RWPE1 (cell line): ENCODE results near the gene SLC7A8.
A peak's percentile ranks its signal among the peaks of the same experiment; 100 is the strongest.

Source experiments
- CTCF ChIA-PET: fragments of 350-600 bp; sonication (Branson Sonifier 250); formaldehyde crosslinking; extraction: SDS; loops from one replicate; lab custom pipeline; 2021; lab: Yijun Ruan, JAX
- POLR2A ChIA-PET: fragments of 400-600 bp; formaldehyde crosslinking; extraction: SDS; loops from one replicate; lab custom pipeline; 2020; ENCODE audit warnings: antibody characterized with exemption; ENCODE audit not compliant: low non-redundant PET; lab: Yijun Ruan, JAX
- DNase-seq: peaks from one replicate; pipeline ENCODE4 v3.0.0; 2012; ENCODE audit warnings: low spot score
- H3K27ac ChIP-seq: fragments of 450-650 bp; 2 replicates; pipeline ENCODE4 v1.5.1; 2017
- TF ChIP-seq, protein P1 (sequence below): fragments of 450-650 bp; conservative IDR thresholded peaks from 2 replicates; pipeline ENCODE4 v1.5.1; 2017; ENCODE audit warnings: low read depth, mild to moderate bottlenecking

SLC7A8 gene

DNA sequence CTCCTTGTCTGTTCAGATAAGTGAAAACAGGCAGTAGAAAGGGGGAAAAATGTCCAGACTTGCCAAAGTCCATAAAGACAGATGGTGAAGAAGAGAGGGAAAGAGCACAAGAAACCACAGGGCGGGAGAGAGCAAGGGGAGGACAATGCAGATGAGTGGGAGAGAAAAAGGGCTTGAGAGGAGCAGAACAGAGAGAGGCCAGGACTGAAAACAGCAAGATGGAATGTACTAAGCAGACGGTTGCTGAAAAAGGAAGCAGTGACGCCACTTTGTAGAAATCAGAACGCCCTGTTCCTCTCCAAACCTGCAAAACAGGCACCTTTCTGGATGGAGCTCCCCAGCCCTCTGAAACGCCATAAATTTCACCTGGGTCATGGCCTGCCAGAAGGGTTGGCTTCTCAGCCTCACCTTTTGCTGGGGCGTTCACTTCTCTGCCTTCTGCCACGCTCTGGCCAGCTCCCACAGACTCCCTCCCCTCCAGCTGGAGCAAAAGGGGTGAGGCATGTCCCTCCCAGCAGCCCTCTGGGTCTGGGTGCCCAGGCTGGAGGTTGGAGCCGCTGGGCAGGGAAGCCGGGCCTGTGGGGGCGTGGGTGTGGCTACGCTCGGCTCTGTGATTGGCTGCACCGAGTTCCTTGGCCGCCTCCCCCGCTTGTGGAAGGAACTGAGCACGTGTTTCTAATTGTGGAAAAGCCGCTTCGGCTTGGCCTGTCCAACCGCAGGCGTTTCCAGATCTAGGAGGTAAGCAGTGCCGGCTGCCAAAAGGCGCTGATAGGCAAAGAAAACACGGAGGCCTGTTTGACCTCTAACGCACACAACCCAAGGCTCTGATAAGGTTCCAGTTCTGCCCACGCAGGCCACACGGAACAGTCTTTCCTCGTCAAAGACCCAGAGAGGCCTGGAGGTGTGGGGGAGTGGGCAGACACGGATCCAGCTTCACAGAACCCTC lies 29.3 kb downstream of the SLC7A8 start:
- POLR2A ChIA-PET, result interaction anchor here (1.3 kb wide), 1 partner anchor 16 kb away, joined by 5 read pairs; no protein-coding TSS in a partner anchor
- peak; percentile 93 for DNase-seq
- peak overlapping the region; percentile 98 for H3K27ac ChIP-seq
- CTCF ChIA-PET, result interaction anchor here (0.7 to 1.5 kb wide), 2 partner anchors 33 to 57 kb away, joined by 3 to 11 read pairs; no protein-coding TSS in a partner anchor
- TF ChIP-seq, protein P1, sequence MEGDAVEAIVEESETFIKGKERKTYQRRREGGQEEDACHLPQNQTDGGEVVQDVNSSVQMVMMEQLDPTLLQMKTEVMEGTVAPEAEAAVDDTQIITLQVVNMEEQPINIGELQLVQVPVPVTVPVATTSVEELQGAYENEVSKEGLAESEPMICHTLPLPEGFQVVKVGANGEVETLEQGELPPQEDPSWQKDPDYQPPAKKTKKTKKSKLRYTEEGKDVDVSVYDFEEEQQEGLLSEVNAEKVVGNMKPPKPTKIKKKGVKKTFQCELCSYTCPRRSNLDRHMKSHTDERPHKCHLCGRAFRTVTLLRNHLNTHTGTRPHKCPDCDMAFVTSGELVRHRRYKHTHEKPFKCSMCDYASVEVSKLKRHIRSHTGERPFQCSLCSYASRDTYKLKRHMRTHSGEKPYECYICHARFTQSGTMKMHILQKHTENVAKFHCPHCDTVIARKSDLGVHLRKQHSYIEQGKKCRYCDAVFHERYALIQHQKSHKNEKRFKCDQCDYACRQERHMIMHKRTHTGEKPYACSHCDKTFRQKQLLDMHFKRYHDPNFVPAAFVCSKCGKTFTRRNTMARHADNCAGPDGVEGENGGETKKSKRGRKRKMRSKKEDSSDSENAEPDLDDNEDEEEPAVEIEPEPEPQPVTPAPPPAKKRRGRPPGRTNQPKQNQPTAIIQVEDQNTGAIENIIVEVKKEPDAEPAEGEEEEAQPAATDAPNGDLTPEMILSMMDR, result no peak

DNA sequence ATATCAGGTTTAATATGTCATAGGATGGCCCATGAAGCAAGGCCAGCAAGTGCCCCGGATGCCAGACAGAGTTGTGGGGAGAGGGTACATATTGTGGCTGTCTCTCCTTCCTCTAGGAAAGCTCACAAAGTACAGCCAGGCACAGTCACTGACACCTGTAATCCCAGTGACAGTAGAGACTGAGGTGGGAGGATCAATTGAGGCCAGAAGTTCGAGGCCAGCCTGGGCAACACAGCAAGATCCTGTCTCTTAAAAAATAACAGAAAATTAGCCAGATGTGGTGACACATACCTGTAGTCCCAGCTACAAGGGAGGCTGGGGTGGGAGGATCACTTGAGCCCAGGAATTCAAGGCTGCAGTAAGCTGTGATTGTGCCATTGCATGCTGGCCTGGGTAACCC lies 32.1 kb downstream of the SLC7A8 start:
- CTCF ChIA-PET, result no interaction called here
- POLR2A ChIA-PET, result interaction anchor here (0.6 kb wide), 2 partner anchors 25 to 187 kb away, joined by 7 read pairs; no protein-coding TSS in a partner anchor
- H3K27ac ChIP-seq, result peak overlapping the region; percentile 3; the same call in 1 of the 2 replicates
- no peak for DNase-seq
- TF ChIP-seq, protein P1, result no peak

DNA sequence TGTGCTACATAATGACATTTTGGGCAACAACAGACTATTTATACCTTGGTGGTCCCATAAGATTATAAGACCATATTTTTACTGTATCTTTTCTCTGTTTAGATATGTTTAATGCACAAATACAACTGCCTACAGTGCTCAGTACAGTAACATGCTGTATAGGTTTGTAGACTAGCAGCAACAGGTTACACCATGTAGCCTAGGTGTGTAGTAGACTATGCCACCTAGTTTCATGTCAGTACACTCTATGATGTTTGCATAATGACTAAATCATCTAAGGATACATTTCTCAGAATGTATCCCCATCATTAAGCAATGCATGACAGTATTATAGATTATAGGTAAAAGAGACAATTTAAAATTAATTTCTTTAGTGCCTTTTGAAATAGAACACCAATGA lies 33.7 kb downstream of the SLC7A8 start:
- ChIA-PET CTCF (interaction anchor here (0.5 to 1.2 kb wide), 2 partner anchors 29 to 315 kb away, joined by 4 read pairs; no protein-coding TSS in a partner anchor), POLR2A (interaction anchor here (0.6 kb wide), 1 partner anchor 27 kb away, joined by 3 read pairs; no protein-coding TSS in a partner anchor)
- no peak for DNase-seq
- H3K27ac ChIP-seq, result no peak overlapping the region
- TF ChIP-seq, protein P1, result no peak

DNA sequence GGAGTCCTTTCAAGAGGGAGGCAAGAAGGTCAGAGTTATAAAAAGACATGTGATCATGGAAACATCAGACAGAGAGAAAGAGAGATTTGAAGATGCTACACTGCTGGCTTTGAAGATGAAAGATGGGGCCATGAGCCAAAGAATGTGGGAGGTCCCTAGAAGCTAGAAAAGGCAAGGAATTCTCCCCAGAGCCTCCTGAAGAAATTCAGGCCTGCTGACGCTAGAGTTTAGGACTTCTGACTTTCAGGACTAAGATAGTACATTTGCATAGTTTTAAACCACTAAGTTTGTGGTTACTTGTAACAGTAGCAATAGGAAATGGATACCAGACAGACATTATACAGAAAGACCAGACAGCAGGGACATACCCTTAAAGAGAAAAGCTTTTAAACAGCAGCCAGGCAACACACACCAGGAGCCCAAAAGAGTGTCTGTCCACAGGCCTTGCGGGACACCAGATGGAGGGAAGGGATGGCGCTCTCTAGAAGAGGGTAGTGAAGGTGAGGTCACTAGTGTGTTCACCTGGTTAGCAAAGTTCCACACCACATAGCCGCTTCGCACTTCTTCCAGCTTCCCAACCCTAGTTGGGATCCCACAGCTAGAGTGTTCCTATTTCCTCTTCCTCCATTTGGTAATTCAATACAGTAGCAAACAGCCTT lies 34.7 kb downstream of the SLC7A8 start:
- DNase-seq, result no peak
- H3K27ac ChIP-seq, result peak overlapping the region; percentile 67; the same call in 1 of the 2 replicates
- TF ChIP-seq, protein P1, result no peak
- ChIA-PET CTCF (no interaction called here), POLR2A (no interaction called here)

DNA sequence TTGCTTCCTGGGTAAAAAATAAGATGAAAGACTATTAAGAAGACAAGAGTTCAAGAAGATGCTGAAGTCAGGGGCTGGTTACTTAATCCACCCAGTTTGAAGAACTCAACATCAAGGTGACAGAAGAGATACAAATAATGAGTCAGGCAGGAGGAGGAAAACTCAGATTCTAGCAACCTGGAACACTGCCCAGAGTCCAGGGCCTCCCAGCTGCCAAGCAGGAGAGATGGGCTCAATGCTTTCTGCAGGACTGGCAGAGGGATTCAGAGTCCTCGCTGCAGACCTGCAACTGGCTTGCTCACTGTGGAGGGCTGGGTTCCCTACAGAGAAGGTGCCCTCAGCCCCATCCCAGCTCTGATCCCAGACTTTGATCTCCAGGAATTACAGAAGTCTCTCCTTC lies 35.8 kb downstream of the SLC7A8 start:
- no peak for DNase-seq
- ChIA-PET POLR2A (no interaction called here), CTCF (interaction anchor here (0.5 to 0.6 kb wide), 2 partner anchors 69 to 1161 kb away, joined by 3 read pairs; no protein-coding TSS in a partner anchor)
- peak overlapping the region; percentile 67 for H3K27ac ChIP-seq
- TF ChIP-seq, protein P1, result no peak

DNA sequence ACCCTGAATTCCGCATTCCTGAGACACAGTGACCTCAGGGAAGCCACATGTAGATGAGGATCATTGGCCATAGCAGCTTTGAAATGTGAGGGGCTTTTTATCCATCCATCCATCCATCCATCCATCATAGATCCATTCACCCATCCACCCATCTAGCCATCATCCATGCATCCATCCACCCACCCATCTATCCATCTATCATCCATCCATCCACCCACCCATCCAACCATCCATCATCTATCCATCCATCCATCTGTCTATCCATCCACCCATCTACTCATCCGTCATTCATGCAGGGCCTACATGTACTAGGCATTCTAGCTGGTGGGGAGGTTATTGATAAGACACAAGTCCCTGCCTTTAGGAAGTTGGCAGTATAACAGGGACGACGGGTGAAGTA lies 36.5 kb downstream of the SLC7A8 start:
- DNase-seq, result no peak
- ChIA-PET CTCF (interaction anchor here (0.5 kb wide), 1 partner anchor 70 kb away, joined by 3 read pairs; no protein-coding TSS in a partner anchor), POLR2A (no interaction called here)
- TF ChIP-seq, protein P1, result no peak
- peak overlapping the region; percentile 53 for H3K27ac ChIP-seq
